Measurements from ENCODE around the gene RCSD1.

Gene RCSD1

GRCh38 chr1:167669209-167670124 lies 39.4 kb downstream of the RCSD1 start:
- Histone ChIP-seq H3K4me3 (ENCODE audit: low read depth in 1 of 2, low read length in 2 of 2) (no peak overlapping the region), H2AFZ (ENCODE audit: low read depth, low read length) (no peak overlapping the region), H3K27ac (ENCODE audit: low read length) (peak overlapping the region; percentile 19; the same call in 1 of the 2 replicates), H3K36me3 (ENCODE audit: insufficient read depth, low read length) (peaks cover 83% of the 10 kb centered on the region), H4K20me1 (ENCODE audit: insufficient read depth, low read length) (peaks cover 83% of the 10 kb centered on the region), H3K79me2 (ENCODE audit: insufficient read depth, low read length) (peaks cover 100% of the 10 kb centered on the region), H3K27me3 (ENCODE audit: insufficient read depth, low read length, poor library complexity) (no peaks in the 10 kb centered on the region), H3K4me1 (ENCODE audit: insufficient read depth, low read length) (no peaks in the 10 kb centered on the region), H3K9ac (ENCODE audit: low read depth, low read length) (no peak overlapping the region), H3K9me3 (ENCODE audit: insufficient read depth, low read length, severe bottlenecking) (no peaks in the 10 kb centered on the region), H3K4me2 (ENCODE audit: insufficient read depth, low read length) (no peak overlapping the region)
- no peak for TF ChIP-seq EZH2 (IDR thresholded peaks at IDR 0.05; ENCODE audit: borderline replicate concordance, low read depth, low read length, severe bottlenecking)
- TF ChIP-seq, protein P1, sequence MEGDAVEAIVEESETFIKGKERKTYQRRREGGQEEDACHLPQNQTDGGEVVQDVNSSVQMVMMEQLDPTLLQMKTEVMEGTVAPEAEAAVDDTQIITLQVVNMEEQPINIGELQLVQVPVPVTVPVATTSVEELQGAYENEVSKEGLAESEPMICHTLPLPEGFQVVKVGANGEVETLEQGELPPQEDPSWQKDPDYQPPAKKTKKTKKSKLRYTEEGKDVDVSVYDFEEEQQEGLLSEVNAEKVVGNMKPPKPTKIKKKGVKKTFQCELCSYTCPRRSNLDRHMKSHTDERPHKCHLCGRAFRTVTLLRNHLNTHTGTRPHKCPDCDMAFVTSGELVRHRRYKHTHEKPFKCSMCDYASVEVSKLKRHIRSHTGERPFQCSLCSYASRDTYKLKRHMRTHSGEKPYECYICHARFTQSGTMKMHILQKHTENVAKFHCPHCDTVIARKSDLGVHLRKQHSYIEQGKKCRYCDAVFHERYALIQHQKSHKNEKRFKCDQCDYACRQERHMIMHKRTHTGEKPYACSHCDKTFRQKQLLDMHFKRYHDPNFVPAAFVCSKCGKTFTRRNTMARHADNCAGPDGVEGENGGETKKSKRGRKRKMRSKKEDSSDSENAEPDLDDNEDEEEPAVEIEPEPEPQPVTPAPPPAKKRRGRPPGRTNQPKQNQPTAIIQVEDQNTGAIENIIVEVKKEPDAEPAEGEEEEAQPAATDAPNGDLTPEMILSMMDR (IDR thresholded peaks at IDR 0.05; ENCODE audit: borderline replicate concordance, extremely low read depth, low read length, poor library complexity, severe bottlenecking) = no peak
- DNase-seq (no peak), ATAC-seq (ENCODE audit: insufficient read depth, low read depth) (no peak)

DNA sequence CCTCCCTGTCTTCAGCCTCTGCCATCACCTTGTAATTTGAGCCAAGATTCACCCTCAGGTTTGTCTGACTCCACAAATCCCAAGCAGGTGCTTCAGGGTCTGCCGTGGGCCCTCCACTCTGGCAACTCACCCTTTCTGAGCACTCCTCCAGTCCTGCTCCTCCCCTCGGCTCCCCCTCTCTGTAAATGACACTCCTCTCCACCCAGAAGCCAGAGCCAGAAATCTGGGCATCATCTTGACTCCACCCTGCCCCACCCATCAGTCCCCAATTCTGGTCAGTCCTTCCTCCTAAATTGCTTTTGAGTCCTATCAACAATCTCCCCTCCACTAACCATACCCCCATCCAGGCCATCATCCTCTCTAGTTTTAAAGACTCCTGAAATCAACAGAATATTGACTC lies 40.5 kb downstream of the RCSD1 start:
- H3K27me3 ChIP-seq (ENCODE audit: insufficient read depth, low read length, poor library complexity) = no peaks in the 10 kb centered on the region
- DNase-seq = no peak
- H2AFZ ChIP-seq (ENCODE audit: low read depth, low read length) = no peak overlapping the region
- no peak overlapping the region for H3K4me3 ChIP-seq (ENCODE audit: low read depth in 1 of 2, low read length in 2 of 2)
- no peak overlapping the region for H3K9ac ChIP-seq (ENCODE audit: low read depth, low read length)
- peaks cover 76% of the 10 kb centered on the region for H4K20me1 ChIP-seq (ENCODE audit: insufficient read depth, low read length)
- H3K27ac ChIP-seq (ENCODE audit: low read length) = no peak overlapping the region; the same call in 1 of the 2 replicates
- H3K4me1 ChIP-seq (ENCODE audit: insufficient read depth, low read length) = no peaks in the 10 kb centered on the region
- H3K4me2 ChIP-seq (ENCODE audit: insufficient read depth, low read length) = no peak overlapping the region
- H3K36me3 ChIP-seq (ENCODE audit: insufficient read depth, low read length) = peaks cover 84% of the 10 kb centered on the region
- no peaks in the 10 kb centered on the region for H3K9me3 ChIP-seq (ENCODE audit: insufficient read depth, low read length, severe bottlenecking)
- no peak for ATAC-seq (ENCODE audit: insufficient read depth, low read depth)
- H3K79me2 ChIP-seq (ENCODE audit: insufficient read depth, low read length) = peaks cover 98% of the 10 kb centered on the region
- TF ChIP-seq, protein P1 (IDR thresholded peaks at IDR 0.05; ENCODE audit: borderline replicate concordance, extremely low read depth, low read length, poor library complexity, severe bottlenecking) = no peak
- no peak for TF ChIP-seq EZH2 (IDR thresholded peaks at IDR 0.05; ENCODE audit: borderline replicate concordance, low read depth, low read length, severe bottlenecking)

GRCh38 chr1:167671727-167672511 lies 41.9 kb downstream of the RCSD1 start:
- ATAC-seq (ENCODE audit: insufficient read depth, low read depth) = no peak
- Histone ChIP-seq H3K9me3 (ENCODE audit: insufficient read depth, low read length, severe bottlenecking) (no peaks in the 10 kb centered on the region), H3K4me1 (ENCODE audit: insufficient read depth, low read length) (no peaks in the 10 kb centered on the region), H3K27ac (ENCODE audit: low read length) (no peak overlapping the region), H3K27me3 (ENCODE audit: insufficient read depth, low read length, poor library complexity) (no peaks in the 10 kb centered on the region), H3K4me3 (ENCODE audit: low read depth in 1 of 2, low read length in 2 of 2) (no peak overlapping the region), H2AFZ (ENCODE audit: low read depth, low read length) (no peak overlapping the region), H3K79me2 (ENCODE audit: insufficient read depth, low read length) (peaks cover 98% of the 10 kb centered on the region), H3K4me2 (ENCODE audit: insufficient read depth, low read length) (no peak overlapping the region), H4K20me1 (ENCODE audit: insufficient read depth, low read length) (peaks cover 79% of the 10 kb centered on the region), H3K9ac (ENCODE audit: low read depth, low read length) (no peak overlapping the region), H3K36me3 (ENCODE audit: insufficient read depth, low read length) (peaks cover 88% of the 10 kb centered on the region)
- TF ChIP-seq, protein P1 (IDR thresholded peaks at IDR 0.05; ENCODE audit: borderline replicate concordance, extremely low read depth, low read length, poor library complexity, severe bottlenecking) = no peak
- TF ChIP-seq EZH2 (IDR thresholded peaks at IDR 0.05; ENCODE audit: borderline replicate concordance, low read depth, low read length, severe bottlenecking) = no peak
- no peak for DNase-seq
